ENCODE data around the gene CIDEC. TPM values are rescaled to one million over a fixed set of nuclear protein-coding genes. Genes with fewer than 3 reads are reported as not detected.

Gene CIDEC
- total and polyA plus RNA-seq, 2 donors from 2014 or later: not detected

DNA sequence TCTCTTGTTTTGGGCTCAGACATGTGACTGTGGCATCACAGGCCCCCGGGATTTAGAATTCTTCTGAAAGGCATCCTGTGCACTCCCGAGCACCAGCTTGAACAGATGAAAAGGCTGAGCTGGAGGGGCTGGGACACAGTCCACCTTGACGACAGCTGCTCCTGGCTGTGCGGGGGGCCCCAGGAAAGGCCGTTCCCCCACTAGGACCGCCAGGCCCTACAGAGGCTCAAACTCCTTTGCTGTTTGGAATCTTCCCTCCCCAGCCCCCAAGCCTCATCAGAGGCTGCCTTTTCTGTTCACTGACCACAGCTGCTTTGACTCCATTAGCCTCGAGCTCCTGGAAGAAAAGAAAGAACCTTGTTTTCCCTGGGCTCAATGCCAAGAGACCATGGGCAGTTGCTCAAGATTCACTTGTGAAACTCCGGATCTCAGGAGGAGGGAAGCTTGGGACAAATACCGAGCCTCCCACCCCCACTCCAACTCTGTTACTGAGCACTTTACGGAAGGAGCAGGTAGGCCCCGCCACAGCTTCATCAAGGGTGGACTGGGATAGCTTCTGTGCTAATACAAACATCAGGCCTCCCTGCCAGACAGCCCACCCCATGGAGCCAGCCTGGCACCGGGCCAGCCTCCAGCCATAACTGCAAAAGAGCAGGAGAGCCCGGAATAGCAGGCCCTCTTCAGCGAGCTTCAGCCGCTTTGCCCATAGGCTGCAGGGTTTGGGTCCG is 15.7 kb downstream of the CIDEC start:
- peak; percentile 47 to 89 (median 80) for DNase-seq
- no peak for TF ChIP-seq CTCF (IDR thresholded peaks at IDR 0.05; ENCODE audit: borderline replicate concordance, extremely low read depth, insufficient read depth)
- Histone ChIP-seq H3K9ac (ENCODE audit: low read length in 3 of 3) (no peak overlapping the region), H3K27ac (ENCODE audit: low read depth in 2 of 2, low read length in 2 of 2) (no peak overlapping the region), H3K4me1 (ENCODE audit: control insufficient read depth in 2 of 3, insufficient read depth in 2 of 3, low read depth in 1 of 3, low read length in 3 of 3) (no peaks in the 10 kb centered on the region), H3K27me3 (ENCODE audit: control insufficient read depth, insufficient read depth, low read length) (no peaks in the 10 kb centered on the region), H3K36me3 (ENCODE audit: control insufficient read depth in 2 of 3, insufficient read depth in 3 of 3, low read length in 3 of 3) (no peaks in the 10 kb centered on the region), H3K4me3 (ENCODE audit: low read length in 3 of 3) (no peak overlapping the region), H3K9me3 (ENCODE audit: control insufficient read depth in 2 of 3, insufficient read depth in 1 of 3, low read length in 3 of 3) (no peaks in the 10 kb centered on the region)
- no peak for FAIRE-seq
- intact Hi-C loops (cut with DNase I): no loop called here

- no peak for FAIRE-seq
- no peaks in the 10 kb centered on the region for H3K9me3 ChIP-seq (ENCODE audit: control insufficient read depth in 2 of 3, insufficient read depth in 1 of 3, low read length in 3 of 3)
- peak in 1 of 5 donors; percentile 10 for DNase-seq
- H3K27me3 ChIP-seq (ENCODE audit: control insufficient read depth, insufficient read depth, low read length): no peaks in the 10 kb centered on the region
- H3K36me3 ChIP-seq (ENCODE audit: control insufficient read depth in 2 of 3, insufficient read depth in 3 of 3, low read length in 3 of 3): no peaks in the 10 kb centered on the region
- intact Hi-C loops (cut with DNase I): no loop called here
- H3K4me3 ChIP-seq (ENCODE audit: low read length in 3 of 3): no peak overlapping the region
- no peak for TF ChIP-seq CTCF (IDR thresholded peaks at IDR 0.05; ENCODE audit: borderline replicate concordance, extremely low read depth, insufficient read depth)
- no peak overlapping the region for H3K9ac ChIP-seq (ENCODE audit: low read length in 3 of 3)
- H3K27ac ChIP-seq (ENCODE audit: low read depth in 2 of 2, low read length in 2 of 2): no peak overlapping the region
- no peaks in the 10 kb centered on the region for H3K4me1 ChIP-seq (ENCODE audit: control insufficient read depth in 2 of 3, insufficient read depth in 2 of 3, low read depth in 1 of 3, low read length in 3 of 3)
Measured at GRCh38 chr3:9863058-9863772, 16.8 kb downstream of the CIDEC start.

GRCh38 chr3:9862391-9863057 is 17.5 kb downstream of the CIDEC start:
- TF ChIP-seq CTCF (IDR thresholded peaks at IDR 0.05; ENCODE audit: borderline replicate concordance, extremely low read depth, insufficient read depth): peak; percentile 33
- no peak overlapping the region for H3K27ac ChIP-seq (ENCODE audit: low read depth in 2 of 2, low read length in 2 of 2)
- H3K4me1 ChIP-seq (ENCODE audit: control insufficient read depth in 2 of 3, insufficient read depth in 2 of 3, low read depth in 1 of 3, low read length in 3 of 3): no peaks in the 10 kb centered on the region
- H3K4me3 ChIP-seq (ENCODE audit: low read length in 3 of 3): no peak overlapping the region
- no peaks in the 10 kb centered on the region for H3K27me3 ChIP-seq (ENCODE audit: control insufficient read depth, insufficient read depth, low read length)
- intact Hi-C loops (cut with DNase I): no loop called here
- DNase-seq (peak; percentile 60 to 89 (median 79)), FAIRE-seq (no peak)
- H3K9ac ChIP-seq (ENCODE audit: low read length in 3 of 3): peak overlapping the region in 1 of 3 donors; percentile 24
- no peaks in the 10 kb centered on the region for H3K36me3 ChIP-seq (ENCODE audit: control insufficient read depth in 2 of 3, insufficient read depth in 3 of 3, low read length in 3 of 3)
- H3K9me3 ChIP-seq (ENCODE audit: control insufficient read depth in 2 of 3, insufficient read depth in 1 of 3, low read length in 3 of 3): no peaks in the 10 kb centered on the region
